H9 (cell line): ENCODE results near the gene THAP2. TPM values are rescaled to one million over a fixed set of nuclear protein-coding genes. Genes with fewer than 3 reads are reported as not detected.

Source experiments
- DNase-seq: peaks from one replicate; pipeline ENCODE4 v3.0.0-alpha.2; 2017
- H2AFZ ChIP-seq: one replicate; pipeline ENCODE4 v1.6.1; 2013; ENCODE audit warnings: mild to moderate bottlenecking, low read length, control low read depth, moderate library complexity
- H2AK5ac ChIP-seq: 2 replicates; pipeline ENCODE4 v1.6.1; 2013; ENCODE audit warnings: low read length, control low read depth, mixed read lengths; ENCODE audit not compliant: insufficient read length
- H2BK120ac ChIP-seq: one replicate; pipeline ENCODE4 v1.6.1; 2013; ENCODE audit warnings: low read depth, mild to moderate bottlenecking, low read length, control low read depth, inconsistent platforms; ENCODE audit not compliant: poor library complexity, severe bottlenecking
- H2BK12ac ChIP-seq: 2 replicates; pipeline ENCODE4 v1.6.1; 2013; ENCODE audit warnings: low read length, control low read depth, mixed read lengths, low read depth; ENCODE audit not compliant: insufficient read length
- H2BK15ac ChIP-seq: 2 replicates; pipeline ENCODE4 v1.6.1; 2013; ENCODE audit warnings: low read depth, low read length, control low read depth
- H2BK20ac ChIP-seq: one replicate; pipeline ENCODE4 v1.6.1; 2013; ENCODE audit warnings: low read depth, mild to moderate bottlenecking, low read length, control low read depth, inconsistent platforms; ENCODE audit not compliant: poor library complexity, severe bottlenecking
- H2BK5ac ChIP-seq: 2 replicates; pipeline ENCODE4 v1.6.1; 2013; ENCODE audit warnings: low read length, control low read depth, mixed read lengths; ENCODE audit not compliant: insufficient read length
- H3K14ac ChIP-seq: 2 replicates; pipeline ENCODE4 v1.6.1; 2013; ENCODE audit warnings: low read length, control low read depth; ENCODE audit not compliant: insufficient read depth
- H3K18ac ChIP-seq: 2 replicates; pipeline ENCODE4 v1.6.1; 2013; ENCODE audit warnings: low read depth, mild to moderate bottlenecking, mixed read lengths, low read length, control low read depth; ENCODE audit not compliant: insufficient read length
- H3K23ac ChIP-seq: 2 replicates; pipeline ENCODE4 v1.6.1; 2013; ENCODE audit warnings: low read length, control low read depth, mixed read lengths, low read depth; ENCODE audit not compliant: insufficient read length
- H3K23me2 ChIP-seq: 2 replicates; pipeline ENCODE4 v1.6.1; 2013; ENCODE audit warnings: low read depth, mild to moderate bottlenecking, mixed read lengths, low read length, control low read depth; ENCODE audit not compliant: insufficient read length, poor library complexity, severe bottlenecking
- H3K27ac ChIP-seq: 2 replicates; pipeline ENCODE4 v1.5.1; 2013; ENCODE audit warnings: low read length, control low read depth, mixed read lengths, low read depth; ENCODE audit not compliant: insufficient read length
- H3K27me3 ChIP-seq: 2 replicates; pipeline ENCODE4 v1.6.1; 2013; ENCODE audit warnings: low read length, control low read depth, inconsistent platforms; ENCODE audit not compliant: insufficient read depth
- H3K4ac ChIP-seq: 2 replicates; pipeline ENCODE4 v1.6.1; 2013; ENCODE audit warnings: low read depth, mild to moderate bottlenecking, control low read depth, inconsistent platforms, low read length, moderate library complexity
- H3K4me1 ChIP-seq: 2 replicates; pipeline ENCODE4 v1.6.1; 2013; ENCODE audit warnings: low read length, control low read depth, inconsistent platforms; ENCODE audit not compliant: insufficient read depth
- H3K4me2 ChIP-seq: 2 replicates; pipeline ENCODE4 v1.6.1; 2013; ENCODE audit warnings: low read length, control low read depth, mixed read lengths; ENCODE audit not compliant: insufficient read length, insufficient read depth
- H3K56ac ChIP-seq: 2 replicates; pipeline ENCODE4 v1.6.1; 2013; ENCODE audit warnings: low read depth, mild to moderate bottlenecking, mixed read lengths, low read length, control low read depth; ENCODE audit not compliant: insufficient read length
- H3K79me1 ChIP-seq: 2 replicates; pipeline ENCODE4 v1.6.1; 2013; ENCODE audit warnings: low read depth, mild to moderate bottlenecking, moderate library complexity, low read length, control low read depth, inconsistent platforms; ENCODE audit not compliant: insufficient read depth, poor library complexity, severe bottlenecking
- H3K79me2 ChIP-seq: 2 replicates; pipeline ENCODE4 v1.6.1; 2013; ENCODE audit warnings: low read length, control low read depth, inconsistent platforms; ENCODE audit not compliant: insufficient read depth
- H3K9ac ChIP-seq: 2 replicates; pipeline ENCODE4 v1.6.1; 2013; ENCODE audit warnings: low read length, control low read depth, mixed read lengths; ENCODE audit not compliant: insufficient read length; ENCODE audit errors: extremely low read depth
- H3K9me3 ChIP-seq: one replicate; pipeline ENCODE4 v1.6.1; 2013; ENCODE audit warnings: low read depth, low read length, inconsistent platforms; ENCODE audit not compliant: control insufficient read depth
- H3T11ph ChIP-seq: one replicate; pipeline ENCODE4 v1.6.1; 2013; ENCODE audit warnings: mild to moderate bottlenecking, low read length, control low read depth, inconsistent platforms
- H4K20me1 ChIP-seq: one replicate; pipeline ENCODE4 v1.6.1; 2013; ENCODE audit not compliant: control insufficient read depth, insufficient read length, insufficient read depth
- H4K5ac ChIP-seq: 2 replicates; pipeline ENCODE4 v1.6.1; 2013; ENCODE audit warnings: low read depth, mild to moderate bottlenecking, mixed read lengths, low read length, control low read depth; ENCODE audit not compliant: insufficient read length
- H4K8ac ChIP-seq: replicated peaks from 2 replicates; pipeline ENCODE4 v1.6.1; 2013; ENCODE audit warnings: low read length, control low read depth, mixed read lengths, low read depth; ENCODE audit not compliant: insufficient read length
- H4K91ac ChIP-seq: 2 replicates; pipeline ENCODE4 v1.6.1; 2013; ENCODE audit warnings: low read depth, mild to moderate bottlenecking, moderate library complexity, mixed read lengths, low read length, control low read depth; ENCODE audit not compliant: insufficient read length
- H3K27ac Mint-ChIP-seq, 3 experiments: 2 replicates in 2 of 3; 3 replicates in 1 of 3; pipeline ENCODE4 v1.8.0; 2020 to 2021; ENCODE audit warnings: mixed read lengths in 3 of 3, mild to moderate bottlenecking in 1 of 3, moderate library complexity in 1 of 3
- H3K27me3 Mint-ChIP-seq: 2 replicates; pipeline ENCODE4 v1.8.0; 2021; ENCODE audit warnings: low read depth, mild to moderate bottlenecking, moderate library complexity, mixed read lengths
- H3K36me3 Mint-ChIP-seq, 3 experiments: 2 replicates in 2 of 3; 3 replicates in 1 of 3; pipeline ENCODE4 v1.8.0; 2020 to 2021; ENCODE audit warnings: low read depth in 3 of 3, mixed read lengths in 3 of 3; ENCODE audit not compliant: insufficient read depth in 1 of 3
- H3K4me1 Mint-ChIP-seq, 2 experiments: 2 replicates each; pipeline ENCODE4 v1.8.0; 2020; ENCODE audit warnings: mixed read lengths in 2 of 2
- H3K4me3 Mint-ChIP-seq, 2 experiments: 2 replicates in 1 of 2; 3 replicates in 1 of 2; pipeline ENCODE4 v1.8.0; 2020 to 2021; ENCODE audit warnings: mild to moderate bottlenecking in 2 of 2, mixed read lengths in 2 of 2, moderate library complexity in 1 of 2
- H3K9me3 Mint-ChIP-seq, 2 experiments: 2 replicates in 1 of 2; 3 replicates in 1 of 2; pipeline ENCODE4 v1.8.0; 2020; ENCODE audit warnings: mild to moderate bottlenecking in 2 of 2, mixed read lengths in 2 of 2, moderate library complexity in 1 of 2
- CTCF ChIP-seq: fragments of 200-600 bp; sonication (generic); conservative IDR thresholded peaks from 3 replicates; pipeline ENCODE4 v1.8.0; 2021; ENCODE audit warnings: antibody characterized with exemption, mild to moderate bottlenecking
- WGBS: extraction: QIAGEN DNeasy Blood & Tissue Kit; methylation state at CpG from one replicate; pipeline ENCODE4 v1.1.7; 2013; ENCODE audit warnings: missing lambda C conversion rate, low lambda C conversion rate, mixed read lengths; ENCODE audit not compliant: insufficient read length; ENCODE audit errors: extremely low coverage; 5-methylcytosine and 5-hydroxymethylcytosine counted together
- total RNA-seq: library from RNA; stranded (reverse); gene quantifications from 2 replicates; pipeline ENCODE4 v1.2.1, GENCODE V29; 2021

Gene THAP2
- total RNA-seq, 1 experiment from 2014 or later: 3.7 TPM

GRCh38 chr12:71665090-71665463 is 976 bp downstream of the THAP2 start:
- Histone ChIP-seq H4K5ac (no peak overlapping the region), H3T11ph (no peak overlapping the region), H2BK12ac (no peak overlapping the region), H4K91ac (no peak overlapping the region), H2BK120ac (no peak overlapping the region), H4K20me1 (no peaks in the 10 kb centered on the region), H3K4ac (no peak overlapping the region), H3K79me2 (peaks cover 17% of the 10 kb centered on the region; the same call in 1 of the 2 replicates), H3K4me1 (no peaks in the 10 kb centered on the region), H3K27me3 (no peaks in the 10 kb centered on the region), H3K79me1 (no peaks in the 10 kb centered on the region), H2BK5ac (no peak overlapping the region), H2BK15ac (no peak overlapping the region), H2BK20ac (no peak overlapping the region), H3K14ac (no peak overlapping the region), H3K9me3 (no peaks in the 10 kb centered on the region), H4K8ac (no peak overlapping the region), H3K18ac (no peak overlapping the region), H2AK5ac (no peak overlapping the region), H3K4me2 (peak overlapping the region; percentile 81), H3K56ac (no peak overlapping the region), H2AFZ (no peak overlapping the region), H3K23me2 (peaks cover 3% of the 10 kb centered on the region), H3K9ac (peak overlapping the region; percentile 100), H3K23ac (no peak overlapping the region), H3K27ac (no peak overlapping the region)
- no CpG with 5 or more reads among the region's 4 CpGs for WGBS
- TF ChIP-seq CTCF: no peak
- Mint-ChIP-seq H3K4me3 (peak overlapping the region; percentile 99 to 100), H3K9me3 (peaks cover 0 to 3% of the 10 kb centered on the region in 2 experiments; a peak in 1 of 5 replicates), H3K27me3 (peaks cover 2% of the 10 kb centered on the region; the same call in 1 of the 2 replicates), H3K4me1 (peaks cover 14 to 19% of the 10 kb centered on the region in 2 experiments), H3K36me3 (peaks cover 8 to 22% (median 8%) of the 10 kb centered on the region in 3 experiments; a peak in 6 of 7 replicates), H3K27ac (peak overlapping the region; percentile 50 to 100 (median 99); a peak in 4 of 7 replicates)
- DNase-seq: no peak
